Measurements from ENCODE around the gene ABHD10. TPM values are rescaled to one million over a fixed set of nuclear protein-coding genes. Genes with fewer than 3 reads are reported as not detected.
"Not testable (repeated sequence)": the region's sequence is repeated elsewhere in the genome, so short reads cannot be mapped to it uniquely, and the experiment has no call there.

The ABHD10 gene
- total RNA-seq, 6 experiments from 2014 or later, result 16.7 to 25.2 (median 20.8) TPM

GRCh38 chr3:112030901-112031300 lies 52.1 kb downstream of the ABHD10 start:
- H3K27me3 ChIP-seq, result no peaks in the 10 kb centered on the region
- intact Hi-C loops (cut with DNase I), result no loop called here
- 83% methylated on average over 5 of the region's 5 CpGs for WGBS (ENCODE audit: insufficient coverage, low coverage, low lambda C conversion rate, missing lambda C conversion rate)
- H3K4me1 ChIP-seq, result no peaks in the 10 kb centered on the region
- no peak overlapping the region for H3K4me3 ChIP-seq
- ATAC-seq (no peak), DNase-seq (no peak)
- TF ChIP-seq, protein P1, sequence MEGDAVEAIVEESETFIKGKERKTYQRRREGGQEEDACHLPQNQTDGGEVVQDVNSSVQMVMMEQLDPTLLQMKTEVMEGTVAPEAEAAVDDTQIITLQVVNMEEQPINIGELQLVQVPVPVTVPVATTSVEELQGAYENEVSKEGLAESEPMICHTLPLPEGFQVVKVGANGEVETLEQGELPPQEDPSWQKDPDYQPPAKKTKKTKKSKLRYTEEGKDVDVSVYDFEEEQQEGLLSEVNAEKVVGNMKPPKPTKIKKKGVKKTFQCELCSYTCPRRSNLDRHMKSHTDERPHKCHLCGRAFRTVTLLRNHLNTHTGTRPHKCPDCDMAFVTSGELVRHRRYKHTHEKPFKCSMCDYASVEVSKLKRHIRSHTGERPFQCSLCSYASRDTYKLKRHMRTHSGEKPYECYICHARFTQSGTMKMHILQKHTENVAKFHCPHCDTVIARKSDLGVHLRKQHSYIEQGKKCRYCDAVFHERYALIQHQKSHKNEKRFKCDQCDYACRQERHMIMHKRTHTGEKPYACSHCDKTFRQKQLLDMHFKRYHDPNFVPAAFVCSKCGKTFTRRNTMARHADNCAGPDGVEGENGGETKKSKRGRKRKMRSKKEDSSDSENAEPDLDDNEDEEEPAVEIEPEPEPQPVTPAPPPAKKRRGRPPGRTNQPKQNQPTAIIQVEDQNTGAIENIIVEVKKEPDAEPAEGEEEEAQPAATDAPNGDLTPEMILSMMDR (IDR thresholded peaks at IDR 0.05), result no peak
- TF ChIP-seq POLR2A (IDR thresholded peaks at IDR 0.05), result no peak
- no peaks in the 10 kb centered on the region for H3K36me3 ChIP-seq
- H3K27ac ChIP-seq, result no peak overlapping the region
- H3K9me3 ChIP-seq, result no peaks in the 10 kb centered on the region

DNA sequence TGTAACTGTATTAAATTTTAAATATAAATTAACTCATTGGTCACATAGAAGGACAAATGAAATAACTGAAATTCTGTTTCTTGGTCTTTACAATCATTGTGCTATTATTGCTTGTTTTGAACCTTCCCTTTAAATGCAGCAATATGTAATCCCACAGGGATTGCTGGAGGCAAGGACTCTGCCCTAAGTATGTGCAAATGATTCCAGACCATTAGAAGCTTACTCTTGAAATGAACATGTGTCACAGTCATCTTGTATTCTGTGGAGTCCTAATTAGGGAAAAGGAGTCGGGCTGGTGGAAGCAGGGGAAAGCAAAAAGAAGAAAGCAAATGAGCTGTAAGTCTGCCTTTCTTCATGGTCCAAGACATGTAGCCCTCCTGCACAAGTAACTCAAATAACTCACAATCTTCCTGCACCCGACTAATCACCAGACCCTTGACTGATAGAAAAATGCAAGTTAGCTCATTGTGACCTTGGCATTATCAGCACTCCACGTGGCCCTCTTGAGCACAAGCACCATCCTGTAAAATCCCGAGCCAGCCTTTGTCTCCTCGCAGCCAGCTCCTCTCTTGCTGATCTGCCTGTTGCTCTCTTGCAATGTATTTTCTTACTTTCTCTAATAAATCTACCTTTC lies 53.4 kb downstream of the ABHD10 start:
- no peak for ATAC-seq
- DNase-seq, result no peak
- no peaks in the 10 kb centered on the region for H3K36me3 ChIP-seq
- no peak overlapping the region for H3K4me3 ChIP-seq
- H3K27ac ChIP-seq, result no peak overlapping the region
- no peak for TF ChIP-seq POLR2A (IDR thresholded peaks at IDR 0.05)
- TF ChIP-seq, protein P1 (IDR thresholded peaks at IDR 0.05), result no peak
- no peaks in the 10 kb centered on the region for H3K4me1 ChIP-seq
- intact Hi-C loops (cut with DNase I), result no loop called here
- no peaks in the 10 kb centered on the region for H3K27me3 ChIP-seq
- no peaks in the 10 kb centered on the region for H3K9me3 ChIP-seq
- WGBS (ENCODE audit: insufficient coverage, low coverage, low lambda C conversion rate, missing lambda C conversion rate), result 57% methylated on average over 5 of the region's 5 CpGs

GRCh38 chr3:112034436-112034835 lies 55.6 kb downstream of the ABHD10 start, which contains the start of gene TMPRSS7:
Gene TMPRSS7, plus strand, starts transcription at chr3:112034736. Its CDS starts 110 bp downstream, at chr3:112034846.
- no peak within 1 kb of the TSS for H3K27ac ChIP-seq
- TF ChIP-seq POLR2A (IDR thresholded peaks at IDR 0.05), result no peak
- TF ChIP-seq, protein P1 (IDR thresholded peaks at IDR 0.05), result no peak
- no peaks in the 10 kb centered on the region for H3K36me3 ChIP-seq
- no peak for ATAC-seq
- no peak within 1 kb of the TSS for H3K4me3 ChIP-seq
- H3K9me3 ChIP-seq, result no peaks in the 10 kb centered on the region
- H3K4me1 ChIP-seq, result no peaks in the 10 kb centered on the region
- intact Hi-C loops (cut with DNase I), result no loop called here
- DNase-seq, result no peak
- no peaks in the 10 kb centered on the region for H3K27me3 ChIP-seq
- 88% methylated on average over 4 of the region's 4 CpGs for WGBS (ENCODE audit: insufficient coverage, low coverage, low lambda C conversion rate, missing lambda C conversion rate)

GRCh38 chr3:112035241-112035640 lies 56.4 kb downstream of the ABHD10 start:
- 83% methylated on average over 3 of the region's 3 CpGs for WGBS (ENCODE audit: insufficient coverage, low coverage, low lambda C conversion rate, missing lambda C conversion rate)
- no peak for DNase-seq
- no peaks in the 10 kb centered on the region for H3K36me3 ChIP-seq
- no peaks in the 10 kb centered on the region for H3K4me1 ChIP-seq
- intact Hi-C loops (cut with DNase I), result no loop called here
- no peak overlapping the region for H3K4me3 ChIP-seq
- H3K27me3 ChIP-seq, result no peaks in the 10 kb centered on the region
- no peaks in the 10 kb centered on the region for H3K9me3 ChIP-seq
- no peak overlapping the region for H3K27ac ChIP-seq
- TF ChIP-seq, protein P1 (IDR thresholded peaks at IDR 0.05), result no peak
- no peak for TF ChIP-seq POLR2A (IDR thresholded peaks at IDR 0.05)
- no peak for ATAC-seq

DNA sequence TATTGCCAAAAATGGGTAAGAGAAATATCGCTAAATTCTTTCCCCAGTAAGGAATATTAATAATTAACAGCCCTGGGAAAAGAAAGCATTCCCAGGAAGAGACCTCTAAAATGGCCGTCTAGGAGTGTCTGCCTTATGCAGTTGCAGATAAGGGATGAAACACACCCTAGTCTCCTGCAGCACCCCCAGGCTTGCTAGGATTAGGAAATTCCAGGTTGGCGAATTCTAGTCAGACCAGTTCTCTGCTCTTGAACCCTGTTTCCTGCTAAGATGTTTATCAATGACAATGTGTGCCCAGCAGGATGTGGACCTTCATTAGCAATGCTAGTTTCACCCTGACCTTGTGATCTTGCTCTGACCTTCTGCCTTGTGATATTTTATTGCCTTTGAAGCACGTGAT lies 58.4 kb downstream of the ABHD10 start:
- H3K9me3 ChIP-seq; intact Hi-C loops (cut with DNase I); H3K27me3 ChIP-seq; H3K27ac ChIP-seq; H3K36me3 ChIP-seq; DNase-seq; H3K4me3 ChIP-seq; ATAC-seq; H3K4me1 ChIP-seq: not testable (repeated sequence)
- WGBS (ENCODE audit: insufficient coverage, low coverage, low lambda C conversion rate, missing lambda C conversion rate), result 46% methylated on average over 3 of the region's 4 CpGs

Data from right lobe of liver (tissue), 6 donors.